ENCODE data around the gene TMEM185B. TPM values are rescaled to one million over a fixed set of nuclear protein-coding genes. Genes with fewer than 3 reads are reported as not detected.

TMEM185B gene
- total RNA-seq, 1 donor from 2014 or later = 27.9 TPM

- no peak for DNase-seq (ENCODE audit: low read depth)
- H3K9me3 Mint-ChIP-seq (ENCODE audit: unreplicated experiment) = peaks cover 3% of the 10 kb centered on the region
- H4K20me1 ChIP-seq (ENCODE audit: insufficient read depth, low read length) = no peaks in the 10 kb centered on the region
- no peak for TF ChIP-seq EZH2 (IDR thresholded peaks at IDR 0.05; ENCODE audit: insufficient read depth, low read length)
- no peak for TF ChIP-seq CTCF (IDR thresholded peaks at IDR 0.05; ENCODE audit: insufficient read depth, low read depth, low read length)
- no peak overlapping the region for H2AFZ ChIP-seq (ENCODE audit: low read depth, low read length)
- no peak for FAIRE-seq
- no peaks in the 10 kb centered on the region for H3K36me3 ChIP-seq (ENCODE audit: insufficient read depth, low read length)
- peaks cover 4% of the 10 kb centered on the region for H3K9me3 ChIP-seq (ENCODE audit: insufficient read depth, low read depth, low read length)
- H3K27ac ChIP-seq (ENCODE audit: low read depth, low read length) = no peak overlapping the region
- peaks cover 4% of the 10 kb centered on the region for H3K4me1 Mint-ChIP-seq (ENCODE audit: low read depth, unreplicated experiment)
- H3K9ac ChIP-seq (ENCODE audit: low read length) = no peak overlapping the region
- H3K4me3 Mint-ChIP-seq (ENCODE audit: unreplicated experiment) = no peak overlapping the region
- peaks cover 4% of the 10 kb centered on the region for H3K4me1 ChIP-seq (ENCODE audit: insufficient read depth, low read length)
- no peaks in the 10 kb centered on the region for H3K27me3 ChIP-seq (ENCODE audit: insufficient read depth, low read length)
- H3K79me2 ChIP-seq (ENCODE audit: insufficient read depth, low read length) = peaks cover 7% of the 10 kb centered on the region
- H3K27me3 Mint-ChIP-seq (ENCODE audit: low read depth, unreplicated experiment) = peaks cover 54% of the 10 kb centered on the region
- no peaks in the 10 kb centered on the region for H3K36me3 Mint-ChIP-seq (ENCODE audit: low read depth, unreplicated experiment)
- no peak overlapping the region for H3K4me3 ChIP-seq (ENCODE audit: insufficient read depth, low read depth, low read length)
- no peak overlapping the region for H3K27ac Mint-ChIP-seq (ENCODE audit: unreplicated experiment)
- H3K4me2 ChIP-seq (ENCODE audit: low read length) = no peak overlapping the region
Observed at GRCh38 chr2:120227111-120227991, 4.2 kb upstream of the TMEM185B start.

GRCh38 chr2:120226316-120226715 is 3.1 kb upstream of the TMEM185B start:
- no peak overlapping the region for H3K4me2 ChIP-seq (ENCODE audit: low read length)
- H3K27ac Mint-ChIP-seq (ENCODE audit: unreplicated experiment) = no peak overlapping the region
- peaks cover 18% of the 10 kb centered on the region for H3K79me2 ChIP-seq (ENCODE audit: insufficient read depth, low read length)
- FAIRE-seq = no peak
- H3K36me3 Mint-ChIP-seq (ENCODE audit: low read depth, unreplicated experiment) = peaks cover 7% of the 10 kb centered on the region
- TF ChIP-seq CTCF (IDR thresholded peaks at IDR 0.05; ENCODE audit: insufficient read depth, low read depth, low read length) (no peak), EZH2 (IDR thresholded peaks at IDR 0.05; ENCODE audit: insufficient read depth, low read length) (no peak)
- H3K9me3 ChIP-seq (ENCODE audit: insufficient read depth, low read depth, low read length) = peaks cover 7% of the 10 kb centered on the region
- H3K4me3 Mint-ChIP-seq (ENCODE audit: unreplicated experiment) = no peak overlapping the region
- H2AFZ ChIP-seq (ENCODE audit: low read depth, low read length) = no peak overlapping the region
- no peak for DNase-seq (ENCODE audit: low read depth)
- no peaks in the 10 kb centered on the region for H3K27me3 ChIP-seq (ENCODE audit: insufficient read depth, low read length)
- H4K20me1 ChIP-seq (ENCODE audit: insufficient read depth, low read length) = no peaks in the 10 kb centered on the region
- H3K4me1 ChIP-seq (ENCODE audit: insufficient read depth, low read length) = peaks cover 4% of the 10 kb centered on the region
- H3K4me3 ChIP-seq (ENCODE audit: insufficient read depth, low read depth, low read length) = no peak overlapping the region
- H3K36me3 ChIP-seq (ENCODE audit: insufficient read depth, low read length) = no peaks in the 10 kb centered on the region
- peaks cover 8% of the 10 kb centered on the region for H3K9me3 Mint-ChIP-seq (ENCODE audit: unreplicated experiment)
- H3K27me3 Mint-ChIP-seq (ENCODE audit: low read depth, unreplicated experiment) = peaks cover 47% of the 10 kb centered on the region
- H3K9ac ChIP-seq (ENCODE audit: low read length) = no peak overlapping the region
- peaks cover 13% of the 10 kb centered on the region for H3K4me1 Mint-ChIP-seq (ENCODE audit: low read depth, unreplicated experiment)
- no peak overlapping the region for H3K27ac ChIP-seq (ENCODE audit: low read depth, low read length)

- no peak for FAIRE-seq
- DNase-seq (ENCODE audit: low read depth) = no peak
- Histone ChIP-seq H3K4me3 (ENCODE audit: insufficient read depth, low read depth, low read length) (no peak overlapping the region), H3K27ac (ENCODE audit: low read depth, low read length) (no peak overlapping the region), H3K79me2 (ENCODE audit: insufficient read depth, low read length) (peaks cover 18% of the 10 kb centered on the region), H3K9me3 (ENCODE audit: insufficient read depth, low read depth, low read length) (peaks cover 7% of the 10 kb centered on the region), H3K4me2 (ENCODE audit: low read length) (no peak overlapping the region), H4K20me1 (ENCODE audit: insufficient read depth, low read length) (peaks cover 4% of the 10 kb centered on the region), H3K36me3 (ENCODE audit: insufficient read depth, low read length) (no peaks in the 10 kb centered on the region), H3K9ac (ENCODE audit: low read length) (no peak overlapping the region), H3K4me1 (ENCODE audit: insufficient read depth, low read length) (peaks cover 4% of the 10 kb centered on the region), H3K27me3 (ENCODE audit: insufficient read depth, low read length) (no peaks in the 10 kb centered on the region), H2AFZ (ENCODE audit: low read depth, low read length) (no peak overlapping the region)
- Mint-ChIP-seq H3K4me1 (ENCODE audit: low read depth, unreplicated experiment) (peaks cover 16% of the 10 kb centered on the region), H3K27ac (ENCODE audit: unreplicated experiment) (no peak overlapping the region), H3K4me3 (ENCODE audit: unreplicated experiment) (no peak overlapping the region), H3K27me3 (ENCODE audit: low read depth, unreplicated experiment) (peaks cover 47% of the 10 kb centered on the region), H3K36me3 (ENCODE audit: low read depth, unreplicated experiment) (peaks cover 7% of the 10 kb centered on the region), H3K9me3 (ENCODE audit: unreplicated experiment) (peaks cover 8% of the 10 kb centered on the region)
- no peak for TF ChIP-seq EZH2 (IDR thresholded peaks at IDR 0.05; ENCODE audit: insufficient read depth, low read length)
- TF ChIP-seq CTCF (IDR thresholded peaks at IDR 0.05; ENCODE audit: insufficient read depth, low read depth, low read length) = no peak
Observed at GRCh38 chr2:120225549-120226065, 2.4 kb upstream of the TMEM185B start.

All from astrocyte (in vitro differentiated cells and primary cell).